ENCODE results near the gene SALL4. TPM values are rescaled to one million over a fixed set of nuclear protein-coding genes. Genes with fewer than 3 reads are reported as not detected.

The SALL4 gene
- total RNA-seq, 2 donors from 2014 or later, result 333 to 397 TPM

DNA sequence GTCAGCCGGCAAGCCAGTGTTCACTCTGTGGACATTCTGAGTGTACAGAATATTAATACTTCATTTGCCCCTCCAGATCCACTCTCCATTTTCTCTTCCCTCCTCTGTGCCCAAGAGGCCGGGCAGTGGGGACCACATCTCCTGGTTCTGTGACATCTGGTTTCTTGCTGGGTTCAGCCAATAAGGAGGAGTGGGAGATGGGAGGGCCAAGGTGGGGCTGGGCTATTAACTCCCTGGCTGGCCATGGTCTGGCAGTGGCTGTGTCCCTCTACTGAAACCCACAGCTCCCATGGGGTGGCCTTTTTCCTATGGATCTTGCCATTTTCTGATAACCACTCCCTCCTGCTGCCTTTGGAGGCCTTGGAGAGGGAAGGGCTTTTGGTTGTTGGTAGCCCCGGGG is 30.0 kb upstream of the SALL4 start:
- 89 to 100% methylated on average over 1 to 3 of the region's 3 CpGs for WGBS, 2 experiments (ENCODE audit: insufficient coverage in 1 of 2, insufficient read length in 1 of 2)
- Histone ChIP-seq H3K27me3 (ENCODE audit: control insufficient read depth, insufficient read depth, low read length, poor library complexity, severe bottlenecking) (no peaks in the 10 kb centered on the region), H3K27ac (ENCODE audit: low read depth, low read length) (no peak overlapping the region), H3K9me3 (ENCODE audit: control insufficient read depth, low read length) (no peaks in the 10 kb centered on the region), H3K4me1 (ENCODE audit: control insufficient read depth, insufficient read depth, low read length) (peaks cover 3% of the 10 kb centered on the region), H3K36me3 (ENCODE audit: control insufficient read depth, insufficient read depth, low read length) (no peaks in the 10 kb centered on the region), H3K4me3 (ENCODE audit: low read length) (no peak overlapping the region), H3K9ac (ENCODE audit: extremely low read depth, low read length, poor library complexity, severe bottlenecking) (no peak overlapping the region)
- no peak for TF ChIP-seq CTCF (conservative IDR thresholded peaks at IDR 0.05)
- Mint-ChIP-seq H3K36me3 (ENCODE audit: low read depth) (no peaks in the 10 kb centered on the region), H3K4me3 (no peak overlapping the region), H3K27ac (no peak overlapping the region), H3K27me3 (ENCODE audit: insufficient read depth) (no peaks in the 10 kb centered on the region), H3K9me3 (no peaks in the 10 kb centered on the region), H3K4me1 (peaks cover 9% of the 10 kb centered on the region)
- peak; percentile 50 for DNase-seq

DNA sequence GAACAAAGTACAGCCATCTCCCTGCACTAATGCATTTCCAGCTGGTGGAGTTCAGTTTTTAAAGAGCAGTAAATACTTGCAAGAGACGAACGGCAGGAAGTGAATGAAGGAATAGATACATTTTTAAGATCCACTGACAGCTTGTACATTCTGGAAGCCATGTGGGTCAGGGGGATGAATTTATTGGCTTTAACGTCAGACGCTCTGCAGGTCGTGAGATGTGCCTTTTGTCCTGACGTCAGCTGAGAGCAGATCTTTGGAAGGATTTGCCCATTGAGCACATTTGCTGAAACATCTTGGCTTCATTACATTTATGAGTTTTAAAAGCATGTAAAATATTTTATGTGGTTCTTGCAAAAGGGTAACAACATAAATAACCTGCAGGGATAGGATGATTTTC is 29.5 kb upstream of the SALL4 start:
- Histone ChIP-seq H3K27ac (ENCODE audit: low read depth, low read length) (peak overlapping the region; percentile 24), H3K9ac (ENCODE audit: extremely low read depth, low read length, poor library complexity, severe bottlenecking) (no peak overlapping the region), H3K4me3 (ENCODE audit: low read length) (no peak overlapping the region), H3K4me1 (ENCODE audit: control insufficient read depth, insufficient read depth, low read length) (peaks cover 3% of the 10 kb centered on the region), H3K27me3 (ENCODE audit: control insufficient read depth, insufficient read depth, low read length, poor library complexity, severe bottlenecking) (no peaks in the 10 kb centered on the region), H3K9me3 (ENCODE audit: control insufficient read depth, low read length) (no peaks in the 10 kb centered on the region), H3K36me3 (ENCODE audit: control insufficient read depth, insufficient read depth, low read length) (no peaks in the 10 kb centered on the region)
- no peak overlapping the region for H3K4me3 Mint-ChIP-seq
- H3K36me3 Mint-ChIP-seq (ENCODE audit: low read depth), result no peaks in the 10 kb centered on the region
- WGBS, 2 experiments (ENCODE audit: insufficient coverage in 1 of 2, insufficient read length in 1 of 2), result 81 to 92% methylated on average over 6 of the region's 6 CpGs
- no peak for DNase-seq
- no peaks in the 10 kb centered on the region for H3K9me3 Mint-ChIP-seq
- no peak for TF ChIP-seq CTCF (conservative IDR thresholded peaks at IDR 0.05)
- no peak overlapping the region for H3K27ac Mint-ChIP-seq
- no peaks in the 10 kb centered on the region for H3K27me3 Mint-ChIP-seq (ENCODE audit: insufficient read depth)
- H3K4me1 Mint-ChIP-seq, result peaks cover 9% of the 10 kb centered on the region

DNA sequence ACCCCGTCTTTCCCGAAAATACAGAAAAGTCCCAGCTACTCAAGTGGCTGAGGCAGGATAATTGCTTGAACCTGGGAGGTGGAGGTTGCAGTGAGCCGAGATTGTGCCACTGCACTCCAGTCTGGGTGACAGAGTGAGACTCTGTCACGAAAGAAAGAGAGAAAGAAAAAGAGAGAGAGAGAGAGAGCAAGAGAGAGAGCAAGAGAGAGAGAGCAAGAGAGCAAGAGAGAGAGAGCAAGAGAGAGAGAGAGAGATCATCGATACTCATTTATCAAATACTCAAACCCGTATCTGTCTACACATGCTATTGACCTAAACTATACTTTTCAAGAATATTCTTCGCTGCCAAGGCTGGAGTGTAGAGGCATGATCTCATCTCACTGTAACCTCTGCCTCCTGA is 28.2 kb upstream of the SALL4 start:
- H3K9me3 ChIP-seq (ENCODE audit: control insufficient read depth, low read length), result no peaks in the 10 kb centered on the region
- H3K4me1 ChIP-seq (ENCODE audit: control insufficient read depth, insufficient read depth, low read length), result peaks cover 3% of the 10 kb centered on the region
- DNase-seq, result no peak
- no peak overlapping the region for H3K4me3 ChIP-seq (ENCODE audit: low read length)
- no peaks in the 10 kb centered on the region for H3K27me3 ChIP-seq (ENCODE audit: control insufficient read depth, insufficient read depth, low read length, poor library complexity, severe bottlenecking)
- Mint-ChIP-seq H3K4me1 (peaks cover 9% of the 10 kb centered on the region), H3K27ac (no peak overlapping the region), H3K27me3 (ENCODE audit: insufficient read depth) (no peaks in the 10 kb centered on the region), H3K9me3 (no peaks in the 10 kb centered on the region), H3K4me3 (no peak overlapping the region), H3K36me3 (ENCODE audit: low read depth) (no peaks in the 10 kb centered on the region)
- H3K36me3 ChIP-seq (ENCODE audit: control insufficient read depth, insufficient read depth, low read length), result no peaks in the 10 kb centered on the region
- no peak overlapping the region for H3K27ac ChIP-seq (ENCODE audit: low read depth, low read length)
- no peak for TF ChIP-seq CTCF (conservative IDR thresholded peaks at IDR 0.05)
- H3K9ac ChIP-seq (ENCODE audit: extremely low read depth, low read length, poor library complexity, severe bottlenecking), result no peak overlapping the region
- WGBS, 2 experiments (ENCODE audit: insufficient coverage in 1 of 2, insufficient read length in 1 of 2), result 91 to 98% methylated on average over 6 to 7 of the region's 7 CpGs

Data from endodermal cell (in vitro differentiated cells).